Measurements from ENCODE around the gene SERPINE3. TPM values are rescaled to one million over a fixed set of nuclear protein-coding genes. Genes with fewer than 3 reads are reported as not detected.
A peak's percentile ranks its signal among the peaks of the same experiment; 100 is the strongest.

The SERPINE3 gene
- total and polyA plus RNA-seq, 2 experiments from 2014 or later: 0.17 to 0.31 TPM

GRCh38 chr13:51346397-51346796 is 6.9 kb downstream of the SERPINE3 start:
- Mint-ChIP-seq H3K4me1 (peaks cover 39% of the 10 kb centered on the region), H3K9me3 (no peaks in the 10 kb centered on the region; the same call in 2 of the 3 replicates), H3K36me3 (ENCODE audit: low read depth) (no peaks in the 10 kb centered on the region; the same call in 2 of the 3 replicates), H3K4me3 (no peak overlapping the region), H3K27me3 (ENCODE audit: insufficient read depth, low read depth, poor library complexity) (peaks cover 4% of the 10 kb centered on the region), H3K27ac (peak overlapping the region; percentile 38; the same call in 1 of the 2 replicates)
- peak; percentile 22 for ATAC-seq
- Histone ChIP-seq H3F3A (replicated peaks; ENCODE audit: low read depth) (no peaks in the 10 kb centered on the region), H3K4me1 (ENCODE audit: insufficient read depth) (peaks cover 15% of the 10 kb centered on the region; the same call in 1 of the 2 replicates), H3K4me3 (no peak overlapping the region), H3K4me2 (no peak overlapping the region), H3K79me2 (replicated peaks; ENCODE audit: insufficient read depth) (no peaks in the 10 kb centered on the region), H3K36me3 (ENCODE audit: insufficient read depth) (no peaks in the 10 kb centered on the region), H4K20me1 (replicated peaks; ENCODE audit: insufficient read depth) (no peaks in the 10 kb centered on the region), H3K27me3 (ENCODE audit: insufficient read depth) (no peaks in the 10 kb centered on the region), H3K9me2 (ENCODE audit: insufficient read depth) (no peaks in the 10 kb centered on the region), H2AFZ (0 out of 2 replicates have a peak overlapping the region, but pooled peaks have one; percentile 59), H3K27ac (ENCODE audit: low read depth) (no peak overlapping the region)
- DNase-seq (ENCODE audit: low spot score): no peak
- TF ChIP-seq JUNB (IDR thresholded peaks at IDR 0.05; ENCODE audit: unreplicated experiment): no peak
- TF ChIP-seq, protein P1, sequence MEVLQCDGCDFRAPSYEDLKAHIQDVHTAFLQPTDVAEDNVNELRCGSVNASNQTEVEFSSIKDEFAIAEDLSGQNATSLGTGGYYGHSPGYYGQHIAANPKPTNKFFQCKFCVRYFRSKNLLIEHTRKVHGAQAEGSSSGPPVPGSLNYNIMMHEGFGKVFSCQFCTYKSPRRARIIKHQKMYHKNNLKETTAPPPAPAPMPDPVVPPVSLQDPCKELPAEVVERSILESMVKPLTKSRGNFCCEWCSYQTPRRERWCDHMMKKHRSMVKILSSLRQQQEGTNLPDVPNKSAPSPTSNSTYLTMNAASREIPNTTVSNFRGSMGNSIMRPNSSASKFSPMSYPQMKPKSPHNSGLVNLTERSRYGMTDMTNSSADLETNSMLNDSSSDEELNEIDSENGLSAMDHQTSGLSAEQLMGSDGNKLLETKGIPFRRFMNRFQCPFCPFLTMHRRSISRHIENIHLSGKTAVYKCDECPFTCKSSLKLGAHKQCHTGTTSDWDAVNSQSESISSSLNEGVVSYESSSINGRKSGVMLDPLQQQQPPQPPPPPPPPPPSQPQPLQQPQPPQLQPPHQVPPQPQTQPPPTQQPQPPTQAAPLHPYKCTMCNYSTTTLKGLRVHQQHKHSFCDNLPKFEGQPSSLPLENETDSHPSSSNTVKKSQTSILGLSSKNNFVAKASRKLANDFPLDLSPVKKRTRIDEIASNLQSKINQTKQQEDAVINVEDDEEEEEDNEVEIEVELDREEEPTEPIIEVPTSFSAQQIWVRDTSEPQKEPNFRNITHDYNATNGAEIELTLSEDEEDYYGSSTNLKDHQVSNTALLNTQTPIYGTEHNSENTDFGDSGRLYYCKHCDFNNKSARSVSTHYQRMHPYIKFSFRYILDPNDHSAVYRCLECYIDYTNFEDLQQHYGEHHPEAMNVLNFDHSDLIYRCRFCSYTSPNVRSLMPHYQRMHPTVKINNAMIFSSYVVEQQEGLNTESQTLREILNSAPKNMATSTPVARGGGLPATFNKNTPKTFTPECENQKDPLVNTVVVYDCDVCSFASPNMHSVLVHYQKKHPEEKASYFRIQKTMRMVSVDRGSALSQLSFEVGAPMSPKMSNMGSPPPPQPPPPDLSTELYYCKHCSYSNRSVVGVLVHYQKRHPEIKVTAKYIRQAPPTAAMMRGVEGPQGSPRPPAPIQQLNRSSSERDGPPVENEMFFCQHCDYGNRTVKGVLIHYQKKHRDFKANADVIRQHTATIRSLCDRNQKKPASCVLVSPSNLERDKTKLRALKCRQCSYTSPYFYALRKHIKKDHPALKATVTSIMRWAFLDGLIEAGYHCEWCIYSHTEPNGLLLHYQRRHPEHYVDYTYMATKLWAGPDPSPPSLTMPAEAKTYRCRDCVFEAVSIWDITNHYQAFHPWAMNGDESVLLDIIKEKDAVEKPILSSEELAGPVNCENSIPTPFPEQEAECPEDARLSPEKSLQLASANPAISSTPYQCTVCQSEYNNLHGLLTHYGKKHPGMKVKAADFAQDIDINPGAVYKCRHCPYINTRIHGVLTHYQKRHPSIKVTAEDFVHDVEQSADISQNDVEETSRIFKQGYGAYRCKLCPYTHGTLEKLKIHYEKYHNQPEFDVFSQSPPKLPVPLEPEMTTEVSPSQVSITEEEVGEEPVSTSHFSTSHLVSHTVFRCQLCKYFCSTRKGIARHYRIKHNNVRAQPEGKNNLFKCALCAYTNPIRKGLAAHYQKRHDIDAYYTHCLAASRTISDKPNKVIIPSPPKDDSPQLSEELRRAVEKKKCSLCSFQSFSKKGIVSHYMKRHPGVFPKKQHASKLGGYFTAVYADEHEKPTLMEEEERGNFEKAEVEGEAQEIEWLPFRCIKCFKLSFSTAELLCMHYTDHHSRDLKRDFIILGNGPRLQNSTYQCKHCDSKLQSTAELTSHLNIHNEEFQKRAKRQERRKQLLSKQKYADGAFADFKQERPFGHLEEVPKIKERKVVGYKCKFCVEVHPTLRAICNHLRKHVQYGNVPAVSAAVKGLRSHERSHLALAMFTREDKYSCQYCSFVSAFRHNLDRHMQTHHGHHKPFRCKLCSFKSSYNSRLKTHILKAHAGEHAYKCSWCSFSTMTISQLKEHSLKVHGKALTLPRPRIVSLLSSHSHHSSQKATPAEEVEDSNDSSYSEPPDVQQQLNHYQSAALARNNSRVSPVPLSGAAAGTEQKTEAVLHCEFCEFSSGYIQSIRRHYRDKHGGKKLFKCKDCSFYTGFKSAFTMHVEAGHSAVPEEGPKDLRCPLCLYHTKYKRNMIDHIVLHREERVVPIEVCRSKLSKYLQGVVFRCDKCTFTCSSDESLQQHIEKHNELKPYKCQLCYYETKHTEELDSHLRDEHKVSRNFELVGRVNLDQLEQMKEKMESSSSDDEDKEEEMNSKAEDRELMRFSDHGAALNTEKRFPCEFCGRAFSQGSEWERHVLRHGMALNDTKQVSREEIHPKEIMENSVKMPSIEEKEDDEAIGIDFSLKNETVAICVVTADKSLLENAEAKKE (CRISPR knock-in tag; IDR thresholded peaks at IDR 0.05): no peak
- TF ChIP-seq CTCF (conservative IDR thresholded peaks at IDR 0.05; ENCODE audit: low read depth in 2 of 2): no peak
- TF ChIP-seq, protein P2, sequence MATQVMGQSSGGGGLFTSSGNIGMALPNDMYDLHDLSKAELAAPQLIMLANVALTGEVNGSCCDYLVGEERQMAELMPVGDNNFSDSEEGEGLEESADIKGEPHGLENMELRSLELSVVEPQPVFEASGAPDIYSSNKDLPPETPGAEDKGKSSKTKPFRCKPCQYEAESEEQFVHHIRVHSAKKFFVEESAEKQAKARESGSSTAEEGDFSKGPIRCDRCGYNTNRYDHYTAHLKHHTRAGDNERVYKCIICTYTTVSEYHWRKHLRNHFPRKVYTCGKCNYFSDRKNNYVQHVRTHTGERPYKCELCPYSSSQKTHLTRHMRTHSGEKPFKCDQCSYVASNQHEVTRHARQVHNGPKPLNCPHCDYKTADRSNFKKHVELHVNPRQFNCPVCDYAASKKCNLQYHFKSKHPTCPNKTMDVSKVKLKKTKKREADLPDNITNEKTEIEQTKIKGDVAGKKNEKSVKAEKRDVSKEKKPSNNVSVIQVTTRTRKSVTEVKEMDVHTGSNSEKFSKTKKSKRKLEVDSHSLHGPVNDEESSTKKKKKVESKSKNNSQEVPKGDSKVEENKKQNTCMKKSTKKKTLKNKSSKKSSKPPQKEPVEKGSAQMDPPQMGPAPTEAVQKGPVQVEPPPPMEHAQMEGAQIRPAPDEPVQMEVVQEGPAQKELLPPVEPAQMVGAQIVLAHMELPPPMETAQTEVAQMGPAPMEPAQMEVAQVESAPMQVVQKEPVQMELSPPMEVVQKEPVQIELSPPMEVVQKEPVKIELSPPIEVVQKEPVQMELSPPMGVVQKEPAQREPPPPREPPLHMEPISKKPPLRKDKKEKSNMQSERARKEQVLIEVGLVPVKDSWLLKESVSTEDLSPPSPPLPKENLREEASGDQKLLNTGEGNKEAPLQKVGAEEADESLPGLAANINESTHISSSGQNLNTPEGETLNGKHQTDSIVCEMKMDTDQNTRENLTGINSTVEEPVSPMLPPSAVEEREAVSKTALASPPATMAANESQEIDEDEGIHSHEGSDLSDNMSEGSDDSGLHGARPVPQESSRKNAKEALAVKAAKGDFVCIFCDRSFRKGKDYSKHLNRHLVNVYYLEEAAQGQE (IDR thresholded peaks at IDR 0.05; ENCODE audit: unreplicated experiment): no peak
- no peak for TF ChIP-seq POLR2AphosphoS5 (IDR thresholded peaks at IDR 0.05; ENCODE audit: low read depth)
- no peak for TF ChIP-seq CREB1 (CRISPR knock-in tag; IDR thresholded peaks at IDR 0.05; ENCODE audit: low read depth)
- no peak for TF ChIP-seq EZH2phosphoT487 (IDR thresholded peaks at IDR 0.05; ENCODE audit: unreplicated experiment)
- no peak for TF ChIP-seq NANOG (IDR thresholded peaks at IDR 0.05; ENCODE audit: borderline replicate concordance)
- TF ChIP-seq ETS1 (IDR thresholded peaks at IDR 0.05): no peak
- TF ChIP-seq ZNF331 (CRISPR knock-in tag; IDR thresholded peaks at IDR 0.05; ENCODE audit: low read depth): no peak
- TF ChIP-seq STAT1 (IDR thresholded peaks at IDR 0.05; ENCODE audit: unreplicated experiment): no peak
- TF ChIP-seq ZNF114 (CRISPR knock-in tag; IDR thresholded peaks at IDR 0.05): no peak
- no peak for TF ChIP-seq EZH2 (IDR thresholded peaks at IDR 0.05; ENCODE audit: low read depth, unreplicated experiment)
